PC-3 (cell line): ENCODE measurements around the gene MOGAT3. TPM values are rescaled to one million over a fixed set of nuclear protein-coding genes. Genes with fewer than 3 reads are reported as not detected.

ENCODE experiments used
- ATAC-seq: fragments of 200-7000 bp; cut with Tn5 transposase; 2 replicates; pipeline ENCODE4 v1.9.1; 2020; ENCODE audit warnings: mild to moderate bottlenecking, moderate library complexity
- BruUV-seq: library from RNA; stranded (reverse); fragments of 400-500 nt; replicated peaks from 2 replicates; lab custom pipeline; 2021; lab: Mats Ljungman, UMichigan
- CTCF ChIA-PET: fragments of 300-600 bp; sonication (Branson Sonifier 250); formaldehyde crosslinking; loops from one replicate; lab custom pipeline; 2022; ENCODE audit warnings: antibody characterized with exemption; lab: Charles Lee
- POLR2A ChIA-PET: fragments of 300-600 bp; sonication (Branson Sonifier 250); formaldehyde crosslinking; loops from one replicate; lab custom pipeline; 2022; ENCODE audit warnings: antibody characterized with exemption; ENCODE audit not compliant: unreplicated experiment; lab: Charles Lee
- DNase-seq: peaks from one replicate; pipeline ENCODE4 v3.0.0-alpha.2; 2015
- H2AFZ ChIP-seq: fragments of 300-600 bp; sonication (generic); 2 replicates; pipeline ENCODE4 v1.6.0; 2016; ENCODE audit warnings: antibody characterized with exemption, low read length
- H3F3A ChIP-seq: fragments of 300-600 bp; sonication (generic); one replicate; pipeline ENCODE4 v1.6.0; 2017; ENCODE audit warnings: antibody characterized with exemption, low read length, control low read depth, mild to moderate bottlenecking; ENCODE audit not compliant: unreplicated experiment
- H3K27ac ChIP-seq: fragments of 300-600 bp; sonication (generic); 2 replicates; pipeline ENCODE4 v1.5.1; 2016; ENCODE audit warnings: mild to moderate bottlenecking, low read length
- H3K27me3 ChIP-seq: fragments of 300-600 bp; sonication (generic); 2 replicates; pipeline ENCODE4 v1.6.1; 2016; ENCODE audit warnings: low read length, mixed read lengths
- H3K36me3 ChIP-seq: fragments of 300-600 bp; sonication (generic); 2 replicates; pipeline ENCODE4 v1.6.1; 2016; ENCODE audit warnings: low read depth, mixed run types, low read length, mixed read lengths
- H3K4me1 ChIP-seq: fragments of 300-600 bp; sonication (generic); 2 replicates; pipeline ENCODE4 v1.5.1; 2016; ENCODE audit warnings: low read length; ENCODE audit not compliant: insufficient read depth
- H3K4me2 ChIP-seq: fragments of 300-600 bp; sonication (generic); 2 replicates; pipeline ENCODE4 v1.6.0; 2016; ENCODE audit warnings: low read length
- H3K4me3 ChIP-seq: fragments of 300-600 bp; sonication (generic); 2 replicates; pipeline ENCODE4 v1.5.1; 2016; ENCODE audit warnings: mild to moderate bottlenecking, low read length, mixed read lengths
- H3K79me2 ChIP-seq: fragments of 300-600 bp; sonication (generic); 2 replicates; pipeline ENCODE4 v1.6.1; 2017; ENCODE audit warnings: low read length, mixed read lengths
- H3K9ac ChIP-seq: fragments of 300-600 bp; sonication (generic); 2 replicates; pipeline ENCODE4 v1.6.0; 2016; ENCODE audit warnings: mild to moderate bottlenecking, low read length
- H3K9me2 ChIP-seq: fragments of 300-600 bp; sonication (generic); replicated peaks from 2 replicates; pipeline ENCODE4 v1.6.1; 2016; ENCODE audit warnings: mixed run types, low read length, mixed read lengths
- H3K9me3 ChIP-seq: fragments of 300-600 bp; sonication (generic); 2 replicates; pipeline ENCODE4 v1.6.1; 2016; ENCODE audit warnings: low read length, mixed read lengths
- H4K20me1 ChIP-seq: fragments of 300-600 bp; sonication (generic); 2 replicates; pipeline ENCODE4 v1.6.1; 2016; ENCODE audit warnings: low read length, mixed read lengths
- CTCF ChIP-seq: fragments of 300-600 bp; sonication (generic); conservative IDR thresholded peaks from 2 replicates; pipeline ENCODE4 v1.5.1; 2017; ENCODE audit warnings: antibody characterized with exemption, low read depth, mild to moderate bottlenecking, low read length
- EZH2 ChIP-seq: fragments of 300-600 bp; sonication (generic); IDR thresholded peaks from one replicate; pipeline ENCODE4 v1.6.1; 2017; ENCODE audit warnings: antibody characterized with exemption, mild to moderate bottlenecking, low read length; ENCODE audit not compliant: unreplicated experiment
- EZH2phosphoT487 ChIP-seq: fragments of 300-600 bp; sonication (generic); IDR thresholded peaks from 2 replicates; pipeline ENCODE4 v1.6.1; 2018; ENCODE audit warnings: mild to moderate bottlenecking, antibody characterized with exemption, low read length, borderline replicate concordance
- intact Hi-C: fragments of 100-400 bp; cut with micrococcal nuclease; formaldehyde crosslinking; loops from 2 replicates; pipeline ENCODE4 v1.9.0; 2023
- total RNA-seq: library from RNA; depleted of rRNA; stranded (reverse); fragments of >200 nt; gene quantifications from 2 replicates; pipeline ENCODE4 v1.2.3, GENCODE V29; 2014

The MOGAT3 gene
- total RNA-seq, 1 experiment from 2014 or later, result not detected

GRCh38 chr7:101172854-101173751, 27.7 kb downstream of the MOGAT3 start:
- no peaks in the 10 kb centered on the region for H3K9me2 ChIP-seq
- H3K4me1 ChIP-seq, result peaks cover 35% of the 10 kb centered on the region
- ATAC-seq (peak; percentile 82), DNase-seq (peak; percentile 91)
- no peak overlapping the region for H3K27ac ChIP-seq
- no peaks in the 10 kb centered on the region for H4K20me1 ChIP-seq
- POLR2A ChIA-PET, result interaction anchor here (0.5 kb wide), 1 partner anchor 21 kb away, joined by 7 read pairs; no protein-coding TSS in a partner anchor
- CTCF ChIA-PET, result no interaction called here
- H3F3A ChIP-seq, result no peaks in the 10 kb centered on the region
- peak overlapping the region; percentile 57 for H3K4me3 ChIP-seq
- TF ChIP-seq EZH2phosphoT487 (no peak), EZH2 (no peak), CTCF (no peak)
- H3K4me2 ChIP-seq, result peak overlapping the region; percentile 83
- no peaks in the 10 kb centered on the region for H3K9me3 ChIP-seq
- no peaks in the 10 kb centered on the region for H3K36me3 ChIP-seq
- BruUV-seq, result no TSS peak
- H3K9ac ChIP-seq, result peak overlapping the region; percentile 16; the same call in 1 of the 2 replicates
- peaks cover 39% of the 10 kb centered on the region for H3K27me3 ChIP-seq
- intact Hi-C loops, result no loop called here
- no peaks in the 10 kb centered on the region for H3K79me2 ChIP-seq
- H2AFZ ChIP-seq, result peak overlapping the region; percentile 63; the same call in 1 of the 2 replicates

GRCh38 chr7:101172005-101172853, 28.6 kb downstream of the MOGAT3 start:
- H3K36me3 ChIP-seq, result no peaks in the 10 kb centered on the region
- no peaks in the 10 kb centered on the region for H3K9me3 ChIP-seq
- H3K9me2 ChIP-seq, result no peaks in the 10 kb centered on the region
- ChIA-PET CTCF (no interaction called here), POLR2A (interaction anchor here (0.7 kb wide), 1 partner anchor 584 kb away, joined by 3 read pairs; no protein-coding TSS in a partner anchor)
- BruUV-seq, result no TSS peak
- intact Hi-C loops, result no loop called here
- ATAC-seq, result no peak
- peaks cover 40% of the 10 kb centered on the region for H3K27me3 ChIP-seq
- H3F3A ChIP-seq, result no peaks in the 10 kb centered on the region
- TF ChIP-seq EZH2phosphoT487, result peak; percentile 48; the same call in 1 of the 2 replicates
- TF ChIP-seq CTCF, result 0 out of 2 replicates have a peak, but pooled peaks have one; percentile 22
- no peak for TF ChIP-seq EZH2
- H3K9ac ChIP-seq, result no peak overlapping the region
- peak overlapping the region; percentile 83 for H3K4me2 ChIP-seq
- peak overlapping the region; percentile 57; the same call in 1 of the 2 replicates for H3K4me3 ChIP-seq
- no peak overlapping the region for H2AFZ ChIP-seq
- H4K20me1 ChIP-seq, result no peaks in the 10 kb centered on the region
- no peak for DNase-seq
- H3K4me1 ChIP-seq, result peaks cover 36% of the 10 kb centered on the region
- H3K79me2 ChIP-seq, result no peaks in the 10 kb centered on the region
- no peak overlapping the region for H3K27ac ChIP-seq
